NB4 (cell line): Measurements from ENCODE around the gene SLC39A8.

ENCODE experiments used
- CTCF ChIP-seq: IDR thresholded peaks from one replicate; pipeline ENCODE4 v1.5.1; 2012; ENCODE audit warnings: low read depth, low read length
- MAX ChIP-seq: IDR thresholded peaks from 2 replicates; pipeline ENCODE4 v1.6.1; 2011; ENCODE audit warnings: low read depth, low read length

GRCh38 chr4:102344520-102344953 is 745 bp downstream of the SLC39A8 start:
- TF ChIP-seq CTCF (no peak), MAX (0 out of 2 replicates have a peak, but pooled peaks have one; percentile 18)
